Lung (tissue), 12 donors: ENCODE results near the gene SLC7A10. TPM values are rescaled to one million over a fixed set of nuclear protein-coding genes. Genes with fewer than 3 reads are reported as not detected.
A peak's percentile ranks its signal among the peaks of the same experiment; 100 is the strongest.

ENCODE experiments used
- ATAC-seq: fragments of 200-7000 bp; cut with Tn5 transposase; one replicate; pipeline ENCODE4 v1.9.1; 2020; ENCODE audit warnings: moderate number of reproducible peaks; ENCODE audit not compliant: insufficient read depth, low FRiP score
- DNase-seq, 3 donors: peaks; one replicate each; pipeline ENCODE4 v3.0.0-alpha.2; 2013 to 2017
- H3K27ac ChIP-seq, 2 donors: one replicate each; pipeline ENCODE4 v1.5.1; 2013; ENCODE audit warnings: mild to moderate bottlenecking in 2 of 2, moderate library complexity in 2 of 2, control low read depth in 1 of 2, inconsistent platforms in 1 of 2, low read depth in 1 of 2, low read length in 1 of 2
- H3K27me3 ChIP-seq, 3 donors: one replicate each; pipeline ENCODE4 v1.5.1; 2013; ENCODE audit warnings: low read length in 2 of 3; ENCODE audit not compliant: control insufficient read depth in 3 of 3, insufficient read depth in 3 of 3
- H3K36me3 ChIP-seq, 4 donors: one replicate each; pipeline ENCODE4 v1.5.1; 2013; ENCODE audit warnings: low read length in 4 of 4, mild to moderate bottlenecking in 1 of 4, moderate library complexity in 1 of 4; ENCODE audit not compliant: control insufficient read depth in 4 of 4, insufficient read depth in 4 of 4
- H3K4me1 ChIP-seq, 5 donors: one replicate each; pipeline ENCODE4 v1.5.1; 2013; ENCODE audit warnings: low read length in 5 of 5, mild to moderate bottlenecking in 2 of 5, moderate library complexity in 1 of 5; ENCODE audit not compliant: control insufficient read depth in 5 of 5, insufficient read depth in 5 of 5
- H3K4me3 ChIP-seq: one replicate; pipeline ENCODE4 v1.5.1; 2013; ENCODE audit warnings: mild to moderate bottlenecking, control low read depth, moderate library complexity
- H3K9ac ChIP-seq, 2 donors: one replicate each; pipeline ENCODE4 v1.5.1; 2013; ENCODE audit warnings: low read length in 2 of 2, control low read depth in 1 of 2; ENCODE audit not compliant: insufficient read depth in 1 of 2
- H3K9me3 ChIP-seq, 4 donors: one replicate each; pipeline ENCODE4 v1.5.1; 2013; ENCODE audit warnings: low read length in 3 of 4, mild to moderate bottlenecking in 1 of 4, moderate library complexity in 1 of 4; ENCODE audit not compliant: control insufficient read depth in 4 of 4, insufficient read depth in 3 of 4
- CTCF ChIP-seq: IDR thresholded peaks from 2 replicates; pipeline ENCODE4 v1.5.1; 2012; ENCODE audit warnings: mild to moderate bottlenecking; ENCODE audit errors: control extremely low read depth, extremely low read depth
- WGBS, 2 donors: extraction: QIAGEN DNeasy Blood & Tissue Kit; methylation state at CpG; one replicate each; pipeline ENCODE4 v1.1.7; 2013; 5-methylcytosine and 5-hydroxymethylcytosine counted together
- polyA plus RNA-seq, 2 donors: library from polyadenylated mRNA; stranded (reverse); fragments of 200-250 nt; gene quantifications; one replicate each; pipeline ENCODE4 v1.2.1, GENCODE V29; 2013
- total RNA-seq, 2 donors: library from RNA; depleted of rRNA in 1 of 2; stranded (reverse); fragments of >200 nt in 1 of 2; gene quantifications; one replicate each; pipeline ENCODE4 v1.2.1, GENCODE V29; 2014 to 2021
- donor health status: control.
- donor health status: control.
- donor health status: Bipolar disorder and iron deficiency.
- donor health status: healthy.
- donor health status: DM: yes; HTN: yes; CAD: no.

Gene SLC7A10
- total and polyA plus RNA-seq, 4 donors: 0.02 to 0.71 (median 0.16) TPM

GRCh38 chr19:33177417-33177979, 48.2 kb downstream of the SLC7A10 start:
- ATAC-seq (no peak), DNase-seq (peak in 2 of 3 donors; percentile 73 to 79)
- H3K36me3 ChIP-seq: no peaks in the 10 kb centered on the region
- H3K27ac ChIP-seq: peak overlapping the region; percentile 66 to 91
- peaks cover 0 to 15% (median 5%) of the 10 kb centered on the region in 5 donors for H3K4me1 ChIP-seq
- 0% methylated on average over 32 to 38 of the region's 38 CpGs for WGBS, 2 donors
- no peaks in the 10 kb centered on the region for H3K27me3 ChIP-seq
- H3K4me3 ChIP-seq: peak overlapping the region; percentile 41
- peak; percentile 20 for TF ChIP-seq CTCF
- H3K9ac ChIP-seq: peak overlapping the region in 1 of 2 donors; percentile 11
- H3K9me3 ChIP-seq: no peaks in the 10 kb centered on the region

- no peak for TF ChIP-seq CTCF
- Histone ChIP-seq H3K27ac (peak overlapping the region; percentile 98), H3K36me3 (no peaks in the 10 kb centered on the region), H3K4me1 (peaks cover 0 to 15% (median 5%) of the 10 kb centered on the region in 5 donors), H3K9ac (peak overlapping the region in 1 of 2 donors; percentile 51), H3K9me3 (no peaks in the 10 kb centered on the region), H3K27me3 (no peaks in the 10 kb centered on the region), H3K4me3 (peak overlapping the region; percentile 64)
- 0% methylated on average over 56 to 65 of the region's 65 CpGs for WGBS, 2 donors
- ATAC-seq: peak; percentile 95
- DNase-seq: peak; percentile 99
These were observed 48.8 kb downstream of the SLC7A10 start for GRCh38 chr19:33176670-33177416.

- ATAC-seq (peak; percentile 22), DNase-seq (peak in 1 of 3 donors; percentile 46)
- no peak for TF ChIP-seq CTCF
- H3K27ac ChIP-seq: peak overlapping the region; percentile 98
- H3K27me3 ChIP-seq: no peaks in the 10 kb centered on the region
- peak overlapping the region; percentile 16 to 51 for H3K9ac ChIP-seq
- no peaks in the 10 kb centered on the region for H3K9me3 ChIP-seq
- peak overlapping the region; percentile 64 for H3K4me3 ChIP-seq
- peaks cover 0 to 15% (median 5%) of the 10 kb centered on the region in 5 donors for H3K4me1 ChIP-seq
- H3K36me3 ChIP-seq: no peaks in the 10 kb centered on the region
- WGBS, 2 donors: 12 to 13% methylated on average over 21 to 25 of the region's 25 CpGs
These were observed 49.6 kb downstream of the SLC7A10 start for GRCh38 chr19:33175886-33176669.
